Esophagus muscularis mucosa (tissue), 3 donors: ENCODE results near the gene PTPN7.

Source experiments
- CTCF ChIP-seq, 3 experiments: fragments of 200-600 bp in 2 of 3; fragments of 450-650 bp in 1 of 3; sonication (generic) in 2 of 3; IDR thresholded peaks; one replicate each; pipeline ENCODE4 v1.5.1; 2017 to 2019; ENCODE audit warnings: antibody characterized with exemption in 3 of 3, mild to moderate bottlenecking in 2 of 3, moderate library complexity in 1 of 3
- POLR2AphosphoS5 ChIP-seq, 2 donors: sonication (generic); formaldehyde crosslinking; IDR thresholded peaks; one replicate each; pipeline ENCODE4 v1.6.1; 2017; ENCODE audit warnings: antibody characterized with exemption in 2 of 2

- TF ChIP-seq CTCF (IDR thresholded peaks at IDR 0.05) (no peak), POLR2AphosphoS5 (IDR thresholded peaks at IDR 0.05) (no peak)
Observed at GRCh38 chr1:202189918-202190715, 29.7 kb upstream of the PTPN7 start.
